NCI-H2196 treated with DMSO at 0.1 percent for 48 hours (cell line): ENCODE data around the gene ZNF438.
"Not testable (repeated sequence)": the region's sequence is repeated elsewhere in the genome, so short reads cannot be mapped to it uniquely, and the experiment has no call there.

Source experiments
- DNase-seq: peaks from one replicate; lab custom pipeline; 2025; ENCODE audit not compliant: unreplicated experiment; lab: John Stamatoyannopoulos, UW

The ZNF438 gene, protein sequence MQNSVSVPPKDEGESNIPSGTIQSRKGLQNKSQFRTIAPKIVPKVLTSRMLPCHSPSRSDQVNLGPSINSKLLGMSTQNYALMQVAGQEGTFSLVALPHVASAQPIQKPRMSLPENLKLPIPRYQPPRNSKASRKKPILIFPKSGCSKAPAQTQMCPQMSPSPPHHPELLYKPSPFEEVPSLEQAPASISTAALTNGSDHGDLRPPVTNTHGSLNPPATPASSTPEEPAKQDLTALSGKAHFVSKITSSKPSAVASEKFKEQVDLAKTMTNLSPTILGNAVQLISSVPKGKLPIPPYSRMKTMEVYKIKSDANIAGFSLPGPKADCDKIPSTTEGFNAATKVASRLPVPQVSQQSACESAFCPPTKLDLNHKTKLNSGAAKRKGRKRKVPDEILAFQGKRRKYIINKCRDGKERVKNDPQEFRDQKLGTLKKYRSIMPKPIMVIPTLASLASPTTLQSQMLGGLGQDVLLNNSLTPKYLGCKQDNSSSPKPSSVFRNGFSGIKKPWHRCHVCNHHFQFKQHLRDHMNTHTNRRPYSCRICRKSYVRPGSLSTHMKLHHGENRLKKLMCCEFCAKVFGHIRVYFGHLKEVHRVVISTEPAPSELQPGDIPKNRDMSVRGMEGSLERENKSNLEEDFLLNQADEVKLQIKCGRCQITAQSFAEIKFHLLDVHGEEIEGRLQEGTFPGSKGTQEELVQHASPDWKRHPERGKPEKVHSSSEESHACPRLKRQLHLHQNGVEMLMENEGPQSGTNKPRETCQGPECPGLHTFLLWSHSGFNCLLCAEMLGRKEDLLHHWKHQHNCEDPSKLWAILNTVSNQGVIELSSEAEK

DNA sequence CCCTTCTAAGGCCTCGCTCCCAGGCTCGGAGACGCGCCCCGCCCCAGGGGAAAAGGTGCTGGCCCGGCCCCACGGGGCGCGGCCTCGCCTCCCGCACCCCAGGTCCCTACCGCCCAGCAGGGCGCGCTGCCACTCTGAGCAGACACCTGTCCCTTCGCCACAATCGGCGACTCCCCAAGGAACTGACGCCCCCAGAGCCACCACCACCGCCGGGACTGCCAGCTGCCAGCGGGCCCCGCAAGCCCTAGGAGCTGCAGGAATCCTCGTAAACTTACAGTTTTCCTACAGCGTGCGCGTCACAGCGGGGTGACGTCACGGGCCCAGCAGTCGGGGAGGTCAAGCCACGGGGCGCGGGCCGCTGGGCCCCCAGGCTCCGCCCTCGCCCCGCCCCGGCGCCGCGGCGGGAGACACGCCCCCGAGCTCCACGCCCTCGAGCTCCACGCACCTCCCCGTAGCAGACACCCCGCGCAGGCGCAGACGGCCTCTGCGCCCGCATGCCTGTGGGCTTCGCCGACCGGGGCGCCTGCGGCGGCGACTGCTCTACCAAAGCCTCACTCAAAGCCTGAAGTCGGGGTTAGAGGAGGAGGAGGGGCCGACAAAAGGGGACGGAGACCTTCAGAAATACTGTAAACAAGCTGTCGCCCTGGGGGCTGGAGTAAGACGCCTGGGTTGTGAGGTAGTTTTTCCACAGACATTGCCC lies at the start of gene ZNF438:
Gene ZNF438, minus strand, starts transcription at position 308 of the 700 bp plus-strand sequence. CDS start 154,831 bp downstream, outside the sequence.
- peak; percentile 71 for DNase-seq

DNA sequence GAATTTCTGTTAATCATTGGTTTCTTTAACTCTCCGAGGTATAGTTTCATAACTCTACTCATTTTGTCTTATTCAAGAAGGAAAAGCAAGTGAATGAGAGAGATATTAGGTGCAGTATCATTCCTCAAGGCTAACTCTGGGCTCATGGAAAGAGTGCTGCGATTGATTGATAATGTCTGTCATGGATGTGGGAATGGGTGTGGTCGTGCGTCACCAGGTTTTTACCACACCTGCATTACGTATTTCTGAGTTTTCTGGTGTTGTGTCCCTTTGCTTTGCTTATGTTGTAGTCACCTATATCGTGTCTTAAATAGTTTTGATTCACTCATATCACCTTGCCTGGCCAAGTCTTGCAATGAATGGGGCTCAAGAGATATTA lies 44.9 kb upstream of the ZNF438 start:
- no peak for DNase-seq

DNA sequence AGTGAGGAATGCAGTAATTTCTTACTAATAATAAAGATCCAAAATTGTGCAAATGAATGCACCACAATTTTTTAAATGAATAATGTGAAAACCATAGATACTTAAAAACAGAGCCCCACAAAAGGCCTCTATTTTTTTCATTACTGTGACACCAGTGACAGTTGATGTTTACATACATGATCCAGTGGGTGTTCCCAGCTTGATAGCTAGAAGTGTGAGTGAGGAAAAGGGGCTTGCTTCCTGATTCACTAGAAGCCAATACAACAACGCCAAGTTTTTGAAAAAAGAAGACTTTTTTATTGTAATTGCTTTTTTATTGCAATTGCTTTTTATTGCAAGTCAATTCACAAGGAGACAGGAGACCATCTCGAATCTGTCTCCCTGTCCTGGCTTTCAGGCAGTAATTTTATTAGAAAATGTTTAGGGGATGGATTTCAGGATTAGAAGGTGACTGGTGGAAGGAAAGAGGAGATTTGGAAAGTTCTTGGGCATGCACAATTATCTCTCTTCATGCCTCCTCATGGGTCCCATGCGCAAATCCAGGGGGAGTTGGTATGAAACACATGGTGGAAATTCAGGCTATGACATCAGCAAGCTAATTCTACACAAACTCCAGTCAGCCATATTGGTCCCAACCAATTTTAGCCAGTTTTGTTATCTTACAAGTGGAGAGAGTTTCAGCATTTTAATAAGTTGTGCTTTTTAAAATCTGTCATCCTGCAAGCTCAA lies 44.4 kb upstream of the ZNF438 start:
- no peak for DNase-seq

DNA sequence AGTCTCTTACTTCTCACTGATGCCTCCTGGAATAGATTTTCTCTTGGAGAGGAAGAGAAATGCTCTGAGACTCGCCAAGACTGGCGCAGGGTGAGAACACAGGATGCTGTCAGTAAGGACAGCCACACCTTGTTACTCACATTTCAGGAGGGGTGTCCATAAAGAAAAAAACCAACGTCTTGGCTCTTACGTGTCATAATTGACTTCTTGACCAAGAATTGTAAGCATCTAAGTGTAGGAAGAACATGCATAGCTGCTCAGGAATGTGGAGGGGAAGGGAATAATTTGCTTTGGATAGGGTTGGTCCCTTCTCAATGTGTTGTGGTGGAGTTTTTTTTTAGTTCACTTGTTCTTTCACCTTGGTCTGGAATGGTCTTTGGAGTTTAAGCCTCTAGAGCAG lies 43.8 kb upstream of the ZNF438 start:
- no peak for DNase-seq

DNA sequence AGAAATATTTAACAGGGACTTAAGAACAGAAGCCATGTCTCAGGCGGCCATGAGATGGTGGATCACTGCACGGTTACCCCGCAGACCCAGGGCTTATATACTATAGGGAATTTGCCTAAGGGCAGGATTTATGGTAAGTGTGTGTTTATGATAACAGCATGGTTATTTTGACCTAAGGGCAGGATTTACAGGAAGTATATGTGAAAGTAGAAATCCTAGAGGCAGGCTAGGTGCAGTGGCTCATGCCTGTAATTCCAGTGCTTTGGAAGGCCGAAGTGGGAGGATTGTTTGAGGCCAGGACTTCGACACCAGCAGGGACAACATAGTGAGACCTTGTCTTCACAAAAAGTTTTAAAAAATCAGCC lies 43.0 kb upstream of the ZNF438 start:
- no peak for DNase-seq

DNA sequence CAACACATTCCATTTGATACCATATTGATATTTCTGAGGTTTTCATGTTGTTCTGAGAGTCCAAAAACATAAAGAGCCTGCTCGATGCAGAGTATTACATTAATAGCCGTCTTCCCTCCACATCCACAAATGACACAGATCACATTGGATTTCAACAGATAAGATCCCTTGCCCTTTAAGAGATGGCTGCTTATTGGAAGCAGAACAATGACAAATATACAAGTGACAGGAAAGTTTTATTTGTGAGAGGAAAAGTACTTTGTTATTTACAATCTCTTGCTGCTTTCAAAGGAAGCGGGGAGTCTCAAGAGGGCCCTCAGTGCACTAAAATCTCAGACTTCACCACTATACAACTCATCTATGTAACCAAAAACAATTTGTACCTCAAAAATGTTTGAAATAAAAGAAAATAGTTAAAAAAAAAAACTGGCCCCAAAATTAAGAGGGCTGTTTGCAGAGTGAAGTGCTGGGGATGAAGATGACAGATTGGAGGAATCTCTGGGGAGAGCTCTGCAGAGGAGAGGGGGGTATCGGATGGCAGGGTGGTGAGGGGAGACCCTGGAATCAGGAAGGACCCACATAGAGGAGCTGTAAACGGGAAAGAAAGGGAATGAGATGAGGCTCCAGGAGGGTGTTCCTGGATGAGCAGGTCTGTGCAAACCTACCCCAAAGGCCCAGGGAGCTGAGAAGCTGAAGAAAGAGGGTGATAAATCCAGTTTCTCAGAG lies 42.5 kb upstream of the ZNF438 start:
- no peak for DNase-seq

DNA sequence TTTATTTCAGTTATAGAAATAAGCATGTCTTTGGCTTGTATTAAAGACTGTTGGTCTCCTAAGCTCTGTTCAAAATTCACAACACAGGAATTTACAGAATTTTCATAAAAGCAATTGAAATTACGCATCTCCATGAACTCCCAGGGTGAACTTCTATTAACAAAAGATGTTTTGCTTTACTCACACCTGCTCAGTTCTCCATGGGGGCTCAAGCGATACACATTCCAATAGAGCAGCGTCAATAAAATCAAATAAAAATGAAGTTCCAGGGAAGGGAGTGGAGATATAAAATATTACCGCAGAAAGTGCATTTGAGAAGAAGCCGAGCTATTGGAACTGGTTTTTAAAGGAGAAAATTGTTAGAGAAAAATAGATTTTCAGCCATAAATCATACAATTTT lies 41.5 kb upstream of the ZNF438 start:
- DNase-seq: no peak

DNA sequence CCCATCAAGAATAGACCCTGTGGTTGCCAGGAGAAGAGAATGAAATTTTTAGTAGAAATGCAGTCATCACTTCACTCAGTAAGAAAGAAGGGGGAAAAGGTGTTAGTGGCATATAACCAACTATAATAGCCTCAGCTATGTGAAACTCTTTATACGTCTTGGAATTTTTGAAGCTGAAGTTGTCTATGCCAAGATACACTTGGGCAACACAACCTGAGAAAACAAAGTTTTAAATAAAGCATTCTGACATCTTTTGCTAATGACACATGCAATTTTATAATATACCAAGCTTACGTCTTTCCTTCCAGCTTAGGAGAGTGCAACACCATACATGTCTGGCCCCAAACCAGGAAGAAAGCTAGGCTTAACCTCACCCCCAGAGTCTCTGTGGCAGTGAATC lies 40.8 kb upstream of the ZNF438 start:
- no peak for DNase-seq

DNA sequence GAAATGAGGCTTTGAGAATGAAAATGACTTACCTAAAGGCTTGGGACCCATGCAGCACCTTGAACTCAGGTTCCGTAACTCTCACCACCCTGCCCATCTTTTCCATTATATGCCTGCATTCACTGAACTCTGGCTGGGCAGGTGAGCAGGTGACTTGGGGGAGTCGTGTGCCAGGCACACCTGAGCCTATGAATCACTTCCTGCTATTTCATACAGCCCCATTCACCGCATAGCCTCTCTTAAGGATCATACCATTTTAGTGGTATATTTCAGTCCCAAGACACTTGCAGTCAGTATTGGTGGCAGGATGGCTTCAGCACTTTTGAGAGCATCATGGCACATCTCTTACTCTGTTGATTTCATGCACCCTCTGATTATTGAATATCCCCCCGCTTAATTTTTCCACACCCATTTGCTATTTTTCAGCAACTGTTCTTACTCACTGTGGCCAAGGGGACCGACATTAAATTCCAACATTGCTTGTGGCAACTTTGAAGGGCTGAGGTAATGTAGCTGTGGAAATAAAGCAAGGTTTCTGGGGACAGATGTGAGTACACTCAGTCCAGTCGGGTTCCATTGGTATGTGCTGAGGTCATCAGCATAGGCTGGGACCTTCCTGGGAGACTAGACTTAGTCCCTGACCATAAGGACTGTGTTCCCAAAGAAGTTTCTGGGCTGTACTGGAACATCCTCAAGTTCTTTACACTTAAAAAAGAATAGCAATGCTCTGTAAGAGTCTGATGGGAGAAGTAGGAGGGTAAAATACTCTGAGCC lies 39.8 kb upstream of the ZNF438 start:
- no peak for DNase-seq

DNA sequence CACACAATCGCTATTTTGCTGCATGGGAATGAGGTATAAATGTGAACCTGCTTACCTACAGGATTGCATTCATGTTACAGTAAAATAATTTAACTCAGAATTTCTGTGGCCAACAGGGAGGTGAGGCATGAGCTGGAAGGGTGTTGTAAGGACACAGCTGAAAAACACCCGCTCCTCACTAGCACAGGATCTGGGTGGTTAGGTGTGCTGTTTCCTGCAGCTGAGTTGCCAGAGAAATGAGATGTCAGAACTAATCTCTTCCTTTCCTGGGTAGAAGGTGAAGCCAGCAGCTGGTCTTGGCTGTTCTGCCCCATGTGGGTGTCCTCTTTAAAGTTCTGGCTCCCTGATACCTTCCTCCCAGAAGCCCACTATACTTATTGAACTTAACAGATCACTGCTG lies 39.0 kb upstream of the ZNF438 start:
- DNase-seq: no peak

DNA sequence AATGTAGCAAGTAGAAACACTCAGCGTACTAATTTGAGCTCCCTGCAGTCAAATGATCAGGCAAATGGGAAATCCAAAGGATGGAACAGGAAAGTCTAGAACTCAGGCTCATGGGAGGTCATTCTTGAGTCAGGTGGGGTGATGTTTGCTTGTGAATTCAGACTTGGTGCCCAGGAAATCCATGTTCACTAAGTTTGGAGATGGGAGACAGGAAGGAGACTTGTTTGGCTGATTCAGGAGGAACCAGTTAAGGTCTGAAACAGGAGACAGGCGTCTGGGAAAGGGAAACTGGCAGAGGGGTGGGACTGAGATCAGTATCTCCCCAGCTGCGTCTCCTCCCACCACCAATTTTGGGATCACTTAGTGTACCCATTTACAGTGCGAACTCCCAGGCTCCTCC lies 38.4 kb upstream of the ZNF438 start:
- DNase-seq: no peak

DNA sequence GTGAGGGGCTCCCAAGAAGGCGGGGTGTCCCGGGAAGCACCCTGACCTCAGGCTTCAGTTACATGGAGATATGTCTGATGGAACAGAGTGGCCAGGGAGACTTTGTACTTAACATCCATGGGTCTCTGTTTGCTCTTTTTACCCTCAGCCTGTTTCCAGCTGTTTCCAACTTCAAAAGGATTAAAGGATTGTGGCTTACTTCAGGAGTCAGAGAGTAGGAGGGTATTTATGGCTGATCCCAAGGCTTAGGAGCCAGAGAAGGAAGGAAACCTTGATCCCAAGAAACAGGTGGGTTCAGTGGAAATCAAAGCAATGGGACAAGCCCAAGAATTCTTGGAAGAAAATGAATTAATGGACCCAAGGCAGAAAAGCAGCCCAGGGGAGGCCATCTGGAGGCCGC lies 37.7 kb upstream of the ZNF438 start:
- no peak for DNase-seq

DNA sequence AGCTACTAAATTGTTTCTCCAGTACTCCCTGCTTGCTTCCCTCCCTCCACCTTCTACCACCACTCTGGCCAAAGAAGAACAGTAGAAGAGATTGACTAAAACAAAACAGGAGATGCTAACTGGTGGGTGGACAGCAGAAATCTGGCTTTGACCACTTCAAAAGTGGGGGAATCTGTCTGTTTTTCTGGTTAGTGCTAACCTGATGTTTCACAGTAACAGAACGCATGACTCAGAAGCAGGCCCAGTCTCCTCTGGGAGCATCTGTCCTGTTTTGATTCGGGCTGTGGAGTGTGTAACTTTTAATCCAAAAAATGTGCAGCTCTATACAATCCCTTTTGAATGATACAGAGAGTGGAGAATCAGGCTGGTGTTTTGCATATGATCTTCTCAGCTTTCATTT lies 32.7 kb upstream of the ZNF438 start:
- DNase-seq: no peak

DNA sequence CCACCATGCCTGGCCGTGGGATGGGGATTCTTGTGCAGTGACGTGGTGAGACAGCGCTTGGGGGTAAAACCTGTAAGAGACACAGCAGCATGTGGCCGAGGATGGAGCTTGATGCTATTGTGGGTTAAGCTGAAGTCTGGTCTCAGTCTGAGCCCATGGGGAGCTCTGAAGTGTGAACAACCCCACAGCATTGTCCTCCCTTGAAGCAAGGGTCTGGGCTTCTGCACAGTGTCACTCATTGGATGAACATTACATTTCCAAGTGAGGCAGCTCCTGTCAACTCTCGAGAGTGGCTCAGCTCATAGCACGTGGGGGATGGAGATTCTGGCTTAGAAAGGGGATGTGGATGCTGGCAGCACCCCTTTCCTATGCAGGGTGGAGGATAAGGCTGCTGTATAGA lies 32.2 kb upstream of the ZNF438 start:
- DNase-seq: no peak

DNA sequence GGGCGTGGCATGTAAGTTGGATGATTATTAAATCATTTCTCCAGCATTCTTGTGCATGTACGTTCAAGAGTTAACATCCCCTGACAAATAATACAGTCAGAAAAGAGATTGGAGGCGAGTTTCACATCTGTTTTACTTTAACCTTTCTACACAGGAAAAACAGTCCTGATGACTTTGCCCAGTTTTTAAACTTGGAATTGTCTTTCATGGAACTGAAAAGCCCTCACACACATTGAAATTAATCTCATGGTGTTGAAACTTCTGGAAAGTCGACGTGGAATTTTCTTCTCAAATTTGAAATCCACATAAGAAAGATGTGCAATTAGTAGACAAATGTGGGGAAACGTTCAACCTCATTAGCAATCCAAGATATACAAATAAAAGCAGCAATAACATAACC lies 31.2 kb upstream of the ZNF438 start:
- no peak for DNase-seq

DNA sequence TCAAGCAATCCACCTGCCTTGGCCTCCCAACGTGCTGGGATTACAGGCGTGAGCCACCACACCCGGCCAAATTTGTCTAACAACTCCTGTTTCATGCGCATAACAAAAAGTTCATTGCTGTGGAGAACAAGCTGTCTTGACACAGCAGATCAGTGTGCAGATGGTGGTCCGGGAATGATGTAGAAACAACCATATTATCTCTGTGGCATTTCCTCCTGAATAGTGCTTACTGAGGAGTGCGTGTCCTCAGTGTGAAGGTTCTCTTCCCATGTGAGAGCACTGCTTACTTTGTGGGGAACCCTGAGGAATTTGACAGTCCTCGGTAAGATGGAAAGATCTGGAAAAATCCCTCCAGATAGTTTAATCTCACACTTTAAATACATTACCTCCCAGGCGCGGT lies 30.3 kb upstream of the ZNF438 start:
- DNase-seq: no peak

DNA sequence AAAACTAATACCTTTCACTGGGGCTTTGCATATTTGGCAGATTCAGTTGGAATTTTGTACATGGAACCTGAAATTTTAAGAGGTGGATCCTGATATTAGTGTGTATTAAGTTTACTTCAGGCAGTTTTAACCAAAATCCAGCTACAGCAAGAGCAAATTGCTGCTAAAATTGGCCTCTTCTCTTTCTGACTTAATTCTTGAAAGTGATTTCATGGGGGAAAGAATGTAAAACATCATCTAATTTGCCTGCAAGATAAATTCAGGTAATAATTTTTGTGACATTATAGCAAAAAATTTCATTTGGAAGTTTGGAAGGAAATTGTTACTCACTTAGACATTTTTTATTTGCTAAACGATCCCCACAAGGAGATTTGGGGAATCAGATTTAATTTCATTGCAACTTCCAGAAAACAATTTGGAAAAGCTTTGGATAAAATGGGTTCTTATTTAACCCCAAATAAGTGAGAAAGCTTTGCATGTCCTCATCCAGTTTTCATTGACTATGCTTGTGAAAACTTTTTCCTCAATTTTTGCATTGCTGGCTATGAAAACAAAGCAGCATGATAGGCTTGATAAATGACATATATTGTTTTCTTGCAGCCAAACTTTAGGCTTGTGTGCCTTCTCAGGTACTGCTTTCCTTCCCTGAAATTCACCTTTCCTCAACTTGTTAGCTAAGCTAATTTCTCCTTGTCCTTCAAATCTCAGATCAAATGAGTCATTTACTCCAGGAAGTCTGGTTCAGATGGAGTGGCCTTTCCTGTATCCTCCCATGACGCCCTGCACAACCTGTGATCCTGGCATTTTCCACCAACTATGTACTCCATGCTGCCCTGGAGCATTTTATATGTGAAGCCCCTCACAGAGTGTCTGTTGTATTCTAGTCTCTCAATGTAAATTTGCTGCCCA lies 27.4 kb upstream of the ZNF438 start:
- no peak for DNase-seq

DNA sequence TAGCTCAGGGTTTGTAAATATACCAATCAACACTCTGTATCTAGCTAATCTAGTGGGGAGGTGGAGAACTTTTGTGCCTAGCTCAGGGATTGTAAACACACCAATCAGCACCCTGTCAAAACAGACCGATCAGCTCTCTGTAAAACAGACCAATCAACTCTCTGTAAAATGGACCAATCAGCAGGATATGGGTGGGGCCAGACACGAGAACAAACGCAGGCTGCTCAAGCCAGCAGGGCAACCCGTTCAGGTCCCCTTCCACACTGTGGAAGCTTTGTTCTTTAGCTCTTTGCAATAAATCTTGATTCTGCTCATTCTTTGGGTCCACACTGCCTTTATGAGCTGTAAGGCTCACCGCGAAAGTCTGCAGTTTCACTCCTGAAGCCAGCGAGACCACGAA lies 25.0 kb upstream of the ZNF438 start:
- DNase-seq: not testable (repeated sequence)
